RWPE1 (cell line): ENCODE results near the gene CRTC2.
A peak's percentile ranks its signal among the peaks of the same experiment; 100 is the strongest.
"Not testable (repeated sequence)": the region's sequence is repeated elsewhere in the genome, so short reads cannot be mapped to it uniquely, and the experiment has no call there.

Source experiments
- CTCF ChIA-PET: fragments of 350-600 bp; sonication (Branson Sonifier 250); formaldehyde crosslinking; extraction: SDS; loops from one replicate; lab custom pipeline; 2021; lab: Yijun Ruan, JAX
- POLR2A ChIA-PET: fragments of 400-600 bp; formaldehyde crosslinking; extraction: SDS; loops from one replicate; lab custom pipeline; 2020; ENCODE audit warnings: antibody characterized with exemption; ENCODE audit not compliant: low non-redundant PET; lab: Yijun Ruan, JAX
- DNase-seq: peaks from one replicate; pipeline ENCODE4 v3.0.0; 2012; ENCODE audit warnings: low spot score
- H3K27ac ChIP-seq: fragments of 450-650 bp; 2 replicates; pipeline ENCODE4 v1.5.1; 2017
- TF ChIP-seq, protein P1 (sequence below): fragments of 450-650 bp; conservative IDR thresholded peaks from 2 replicates; pipeline ENCODE4 v1.5.1; 2017; ENCODE audit warnings: low read depth, mild to moderate bottlenecking

The CRTC2 gene

DNA sequence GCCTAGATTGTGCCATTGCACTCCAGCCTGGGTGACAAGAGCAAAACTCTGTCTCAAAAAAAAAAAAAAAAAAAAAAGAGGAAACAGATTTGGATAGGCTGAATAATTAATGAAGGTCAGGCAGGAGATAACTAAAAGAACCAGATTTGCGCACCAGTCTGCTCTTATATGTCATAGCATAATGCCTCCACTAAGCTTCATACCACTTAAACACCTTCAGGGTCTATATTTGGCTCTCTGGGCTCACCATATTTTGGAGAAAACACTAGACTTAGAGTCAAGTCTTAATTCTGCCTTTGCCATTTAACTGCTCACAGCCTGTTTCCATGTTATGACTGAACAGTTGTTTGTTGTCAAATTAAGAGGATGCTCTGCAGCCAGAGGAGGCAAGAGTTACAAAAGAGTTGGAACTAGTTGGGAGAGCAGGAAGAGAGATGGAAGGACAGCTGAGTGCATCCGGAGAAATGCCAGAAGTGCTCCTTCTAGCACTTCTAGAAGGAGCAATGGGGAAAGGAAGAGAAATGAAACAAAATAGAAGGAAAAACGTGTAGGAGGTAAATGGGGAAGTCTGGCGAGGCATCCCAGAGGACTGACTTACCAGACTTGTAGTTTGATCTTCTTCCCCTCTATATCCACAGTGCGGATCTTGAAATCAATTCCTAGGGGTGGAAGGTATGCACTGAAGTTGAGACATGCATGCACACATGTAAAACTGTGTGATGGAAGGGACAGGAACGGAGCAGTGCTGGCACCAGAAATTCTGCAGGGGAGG, 25.9 kb upstream of the CRTC2 start:
- ChIA-PET POLR2A (no interaction called here), CTCF (interaction anchor here (0.6 kb wide), 1 partner anchor 248 kb away, joined by 5 read pairs; no protein-coding TSS in a partner anchor)
- DNase-seq, result no peak
- TF ChIP-seq, protein P1, sequence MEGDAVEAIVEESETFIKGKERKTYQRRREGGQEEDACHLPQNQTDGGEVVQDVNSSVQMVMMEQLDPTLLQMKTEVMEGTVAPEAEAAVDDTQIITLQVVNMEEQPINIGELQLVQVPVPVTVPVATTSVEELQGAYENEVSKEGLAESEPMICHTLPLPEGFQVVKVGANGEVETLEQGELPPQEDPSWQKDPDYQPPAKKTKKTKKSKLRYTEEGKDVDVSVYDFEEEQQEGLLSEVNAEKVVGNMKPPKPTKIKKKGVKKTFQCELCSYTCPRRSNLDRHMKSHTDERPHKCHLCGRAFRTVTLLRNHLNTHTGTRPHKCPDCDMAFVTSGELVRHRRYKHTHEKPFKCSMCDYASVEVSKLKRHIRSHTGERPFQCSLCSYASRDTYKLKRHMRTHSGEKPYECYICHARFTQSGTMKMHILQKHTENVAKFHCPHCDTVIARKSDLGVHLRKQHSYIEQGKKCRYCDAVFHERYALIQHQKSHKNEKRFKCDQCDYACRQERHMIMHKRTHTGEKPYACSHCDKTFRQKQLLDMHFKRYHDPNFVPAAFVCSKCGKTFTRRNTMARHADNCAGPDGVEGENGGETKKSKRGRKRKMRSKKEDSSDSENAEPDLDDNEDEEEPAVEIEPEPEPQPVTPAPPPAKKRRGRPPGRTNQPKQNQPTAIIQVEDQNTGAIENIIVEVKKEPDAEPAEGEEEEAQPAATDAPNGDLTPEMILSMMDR, result no peak
- H3K27ac ChIP-seq, result no peak overlapping the region

DNA sequence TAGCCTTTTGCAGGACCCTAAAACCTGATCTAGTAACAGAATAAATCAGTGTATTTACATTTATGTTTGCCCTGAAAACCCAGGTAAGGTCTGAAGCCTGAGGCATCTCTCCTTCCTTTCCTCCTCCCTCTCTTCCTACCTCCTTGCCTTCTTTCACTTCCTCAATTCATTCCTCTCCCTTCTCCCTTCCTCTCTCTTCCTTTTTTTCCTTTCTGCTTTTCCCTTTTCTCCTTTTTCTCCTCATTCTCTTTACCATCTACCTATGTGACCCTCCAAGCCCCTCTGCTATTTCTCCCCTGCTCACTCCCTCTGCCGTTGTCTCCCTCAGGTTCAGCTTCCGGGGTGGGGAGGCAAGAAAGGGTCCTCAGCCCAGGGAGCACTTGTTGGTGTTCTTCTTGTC, 23.3 kb upstream of the CRTC2 start:
- POLR2A ChIA-PET, result not testable (repeated sequence)
- CTCF ChIA-PET, result interaction anchor here (0.6 kb wide), 1 partner anchor 347 kb away, joined by 4 read pairs; no protein-coding TSS in a partner anchor

DNA sequence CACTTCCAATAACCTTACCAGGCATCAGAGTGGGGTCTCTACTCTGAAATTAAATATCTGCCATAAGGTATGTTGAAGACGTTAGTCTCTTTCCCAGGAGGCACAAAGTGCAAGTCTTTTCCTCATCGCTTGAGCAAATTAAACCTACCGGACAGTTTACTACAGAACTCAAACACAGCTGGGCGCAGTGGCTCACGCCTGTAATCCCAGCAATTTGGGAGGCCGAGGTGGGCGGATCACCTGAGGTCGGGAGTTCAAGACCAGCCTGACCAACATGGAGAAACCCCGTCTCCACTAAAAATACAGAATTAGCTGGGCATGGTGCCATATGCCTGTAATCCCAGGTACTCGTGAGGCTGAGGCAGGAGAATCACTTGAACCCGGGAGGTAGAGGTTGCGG, 20.7 kb upstream of the CRTC2 start:
- POLR2A ChIA-PET, result interaction anchor here (2.8 kb wide), 1 partner anchor 12 kb away, joined by 16 read pairs; the partner anchor contains the start of gene CREB3L4
- DNase-seq, CTCF ChIA-PET: not testable (repeated sequence)
- H3K27ac ChIP-seq, result peak overlapping the region; percentile 22; the same call in 1 of the 2 replicates

More for the DNA sequence above, 23.3 kb upstream of the CRTC2 start:
- not testable (repeated sequence) for DNase-seq, H3K27ac ChIP-seq

DNA sequence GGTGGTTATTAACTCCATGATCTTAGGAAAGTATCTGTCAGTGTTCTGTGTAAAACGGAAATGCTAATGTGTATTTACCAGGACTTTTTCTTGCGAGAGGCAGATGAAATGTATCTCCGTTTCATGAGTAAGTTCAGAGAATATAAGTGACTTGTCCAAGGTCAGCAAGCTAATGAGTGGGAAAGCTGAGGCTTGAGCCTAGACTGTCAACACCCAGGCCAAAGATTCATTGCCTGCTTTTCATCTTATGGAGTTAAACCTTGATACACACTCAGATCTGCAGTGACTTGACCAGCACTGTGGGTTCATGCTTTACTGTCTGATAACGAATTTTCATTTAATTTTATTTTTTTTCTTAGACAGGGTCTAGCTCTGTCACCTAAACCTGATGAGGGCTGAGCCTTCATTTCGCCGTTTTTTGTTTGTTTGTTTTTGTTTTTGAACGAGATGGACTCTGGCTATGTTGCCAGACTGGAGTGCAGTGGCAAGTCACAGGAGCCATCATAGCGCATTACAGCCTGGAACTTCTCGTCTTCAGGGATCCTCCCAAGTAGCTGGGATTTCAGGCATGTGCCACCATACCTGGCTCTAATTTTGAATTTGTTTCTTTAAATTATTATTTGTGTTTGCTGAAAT, 20.0 kb upstream of the CRTC2 start:
- DNase-seq, result no peak
- TF ChIP-seq, protein P1, result no peak
- H3K27ac ChIP-seq, result no peak overlapping the region
- CTCF ChIA-PET, result interaction anchor here (1.0 to 1.3 kb wide), 2 partner anchors 8 to 32 kb away, joined by 4 to 5 read pairs; partner anchors contain the start of genes DENND4B and RAB13
- POLR2A ChIA-PET, result interaction anchor here (0.5 to 2.8 kb wide), 2 partner anchors 12 to 1954 kb away, joined by 3 to 16 read pairs; partner anchors contain the start of gene CREB3L4

DNA sequence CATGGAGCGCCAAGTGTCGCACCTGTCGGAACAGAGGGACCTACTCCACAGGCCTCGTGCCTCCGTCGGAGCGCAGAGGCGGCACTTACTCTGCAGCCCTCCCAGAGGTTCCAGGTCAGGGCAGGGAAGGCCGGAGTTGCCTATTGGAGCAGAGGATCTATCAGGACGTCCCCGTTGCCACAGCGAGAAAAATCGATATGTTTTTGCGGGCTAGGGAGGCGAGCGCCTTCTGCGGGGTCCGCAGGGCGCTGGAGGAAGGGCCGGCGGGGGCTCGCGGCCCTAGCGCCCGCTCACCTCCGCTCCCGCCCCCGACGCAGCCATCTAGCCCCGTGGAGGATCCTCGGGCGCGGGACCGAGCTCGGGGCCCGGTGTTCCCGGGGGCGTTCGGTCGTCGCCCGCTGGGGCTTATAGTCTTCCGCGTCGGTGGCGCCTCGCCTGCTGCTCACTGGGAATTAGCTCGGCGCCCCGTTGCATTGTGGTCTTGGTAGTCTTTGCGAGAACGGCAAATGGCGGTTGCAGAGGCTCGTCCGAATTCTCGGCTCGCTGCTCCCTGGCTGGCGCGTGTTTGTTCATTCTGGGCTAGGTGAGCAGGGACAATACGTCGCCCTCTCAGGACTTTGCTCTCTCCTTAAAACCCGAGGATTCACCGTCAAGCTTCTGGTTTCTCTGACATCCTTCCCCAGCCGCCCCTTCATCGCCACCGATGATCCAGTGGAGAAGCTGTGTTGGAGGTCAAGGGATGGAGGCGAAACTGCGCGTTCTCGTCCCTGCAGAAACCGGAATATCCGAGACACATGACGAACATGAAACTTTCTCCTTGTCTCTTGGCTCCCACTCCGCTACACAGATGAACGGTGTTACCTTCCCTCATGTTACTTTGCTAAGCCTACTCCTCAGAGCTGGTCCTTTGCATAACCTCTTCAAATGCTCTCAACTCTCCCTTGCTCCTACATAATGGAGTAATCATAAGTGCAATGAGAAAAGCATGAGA, 19.1 kb upstream of the CRTC2 start, which contains the start of gene JTB:
Gene JTB (minus strand): TSS at position 425 of the 991 bp plus-strand sequence. CDS start 422 bp downstream, at position 3.
- ChIA-PET CTCF (interaction anchor here (0.6 to 1.3 kb wide), 4 partner anchors 9 to 71 kb away, joined by 4 to 5 read pairs (median 4); partner anchors contain the start of genes DENND4B and RAB13), POLR2A (interaction anchor here (0.5 to 2.8 kb wide), 3 partner anchors 11 to 1955 kb away, joined by 3 to 16 read pairs (median 4); partner anchors contain the start of genes CREB3L4 and GATAD2B)
- TF ChIP-seq, protein P1, result no peak
- DNase-seq, result peak; percentile 83
- peak within 1 kb of the TSS; percentile 84 for H3K27ac ChIP-seq

DNA sequence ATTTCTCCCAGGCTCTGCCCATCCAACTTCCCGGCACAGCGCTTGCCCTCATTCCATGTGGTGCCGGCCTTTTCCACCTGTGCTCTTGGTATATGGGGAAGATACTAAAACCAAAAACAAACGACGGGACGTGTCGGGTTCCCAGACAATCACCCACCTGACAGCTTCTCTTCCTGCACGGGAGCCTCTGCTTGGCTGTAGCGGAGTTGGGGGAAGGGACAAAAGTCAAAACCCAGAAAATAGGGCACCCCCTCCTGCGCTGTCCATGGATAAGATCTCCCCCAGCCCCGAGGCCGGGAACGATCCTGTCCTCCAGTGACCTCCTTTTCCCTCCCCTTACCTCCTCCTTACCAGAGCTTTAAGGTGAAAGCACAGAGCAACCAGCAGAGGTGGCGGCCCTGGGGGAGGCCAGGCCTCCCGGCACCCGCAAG, 18.4 kb upstream of the CRTC2 start:
- no peak for DNase-seq
- H3K27ac ChIP-seq, result peak overlapping the region; percentile 84
- TF ChIP-seq, protein P1, result no peak
- ChIA-PET CTCF (interaction anchor here (0.6 to 1.3 kb wide), 4 partner anchors 9 to 338 kb away, joined by 3 to 5 read pairs (median 4); partner anchors contain the start of genes CREB3L4 and DENND4B), POLR2A (interaction anchor here (1.0 to 2.8 kb wide), 2 partner anchors 10 to 54 kb away, joined by 4 to 16 read pairs; partner anchors contain the start of genes CREB3L4 and GATAD2B)
